ENCODE results near the gene CLEC16A. TPM values are rescaled to one million over a fixed set of nuclear protein-coding genes. Genes with fewer than 3 reads are reported as not detected.
A peak's percentile ranks its signal among the peaks of the same experiment; 100 is the strongest.

CLEC16A gene
- total and polyA plus RNA-seq, 9 of the 15 experiments (the other 6 are each of a cell fraction or from before 2014, with no cell fraction given): 1.00 to 22.3 (median 10.0) TPM

GRCh38 chr16:11128211-11129141 is 184.1 kb downstream of the CLEC16A start (continued):
- no peak for TF ChIP-seq KHSRP (IDR thresholded peaks at IDR 0.05)
- no peak for TF ChIP-seq MBD2 (IDR thresholded peaks at IDR 0.05; ENCODE audit: borderline replicate concordance, low read depth)
- no peak for TF ChIP-seq EWSR1 (IDR thresholded peaks at IDR 0.05; ENCODE audit: borderline replicate concordance, low read depth, partially characterized antibody)
- TF ChIP-seq ETS2 (tag; IDR thresholded peaks at IDR 0.05; ENCODE audit: borderline replicate concordance, poor library complexity, severe bottlenecking): peak; percentile 41
- no peak for TF ChIP-seq ZBTB12 (CRISPR knock-in tag; IDR thresholded peaks at IDR 0.05)
- no peak for TF ChIP-seq TFAP4 (CRISPR knock-in tag; IDR thresholded peaks at IDR 0.05; ENCODE audit: borderline replicate concordance)
- TF ChIP-seq SRSF1 (IDR thresholded peaks at IDR 0.05; ENCODE audit: low read depth, low read length): no peak
- no peak for TF ChIP-seq ILF3 (IDR thresholded peaks at IDR 0.05; ENCODE audit: borderline replicate concordance)
- TF ChIP-seq ZKSCAN3 (CRISPR knock-in tag; IDR thresholded peaks at IDR 0.05): no peak
- peak; percentile 36; the same call in 1 of the 2 replicates for TF ChIP-seq NFRKB (IDR thresholded peaks at IDR 0.05; ENCODE audit: low read depth)
- no peak for TF ChIP-seq ZNF407 (IDR thresholded peaks at IDR 0.05; ENCODE audit: low read depth)
- TF ChIP-seq ZNF384 (IDR thresholded peaks at IDR 0.05; ENCODE audit: low read depth, low read length): no peak
- no peak for TF ChIP-seq CBX1 (IDR thresholded peaks at IDR 0.05; ENCODE audit: low read depth)
- TF ChIP-seq ZNF644 (tag; IDR thresholded peaks at IDR 0.05; ENCODE audit: low read depth): no peak
- no peak for TF ChIP-seq NR3C1 (CRISPR knock-in tag; IDR thresholded peaks at IDR 0.05)
- 0 out of 4 replicates have a peak, but pooled peaks of 1 of the 2 experiments have one; percentile 15 for TF ChIP-seq FOXA3 (CRISPR knock-in tag; conservative IDR thresholded peaks at IDR 0.05 in 1 of 2, IDR thresholded peaks at IDR 0.05 in 1 of 2)
- TF ChIP-seq PCBP2 (IDR thresholded peaks at IDR 0.05; ENCODE audit: low read depth, low read length, poor library complexity, severe bottlenecking): no peak

All from K562 (cell line).